Cardiac fibroblast (primary cell): ENCODE results near the gene LATS2.

ENCODE experiments used
- DNase-seq, 2 donors: peaks; one replicate each; pipeline versions ENCODE4 v3.0.0 to v3.0.0-alpha.2; 2010; ENCODE audit warnings: low read depth in 2 of 2
- H3K4me3 ChIP-seq, 2 donors: replicated peaks in 1 of 2; 1 replicate in 1 of 2; 2 replicates in 1 of 2; pipeline ENCODE4 v1.5.1; 2011; ENCODE audit warnings: low read depth in 2 of 2, low read length in 2 of 2, mild to moderate bottlenecking in 2 of 2, moderate library complexity in 1 of 2
- TF ChIP-seq, protein P1 (sequence below): IDR thresholded peaks from one replicate; pipeline ENCODE4 v1.5.1; 2011; ENCODE audit warnings: low read depth, mild to moderate bottlenecking, low read length, inconsistent platforms

The LATS2 gene

DNA sequence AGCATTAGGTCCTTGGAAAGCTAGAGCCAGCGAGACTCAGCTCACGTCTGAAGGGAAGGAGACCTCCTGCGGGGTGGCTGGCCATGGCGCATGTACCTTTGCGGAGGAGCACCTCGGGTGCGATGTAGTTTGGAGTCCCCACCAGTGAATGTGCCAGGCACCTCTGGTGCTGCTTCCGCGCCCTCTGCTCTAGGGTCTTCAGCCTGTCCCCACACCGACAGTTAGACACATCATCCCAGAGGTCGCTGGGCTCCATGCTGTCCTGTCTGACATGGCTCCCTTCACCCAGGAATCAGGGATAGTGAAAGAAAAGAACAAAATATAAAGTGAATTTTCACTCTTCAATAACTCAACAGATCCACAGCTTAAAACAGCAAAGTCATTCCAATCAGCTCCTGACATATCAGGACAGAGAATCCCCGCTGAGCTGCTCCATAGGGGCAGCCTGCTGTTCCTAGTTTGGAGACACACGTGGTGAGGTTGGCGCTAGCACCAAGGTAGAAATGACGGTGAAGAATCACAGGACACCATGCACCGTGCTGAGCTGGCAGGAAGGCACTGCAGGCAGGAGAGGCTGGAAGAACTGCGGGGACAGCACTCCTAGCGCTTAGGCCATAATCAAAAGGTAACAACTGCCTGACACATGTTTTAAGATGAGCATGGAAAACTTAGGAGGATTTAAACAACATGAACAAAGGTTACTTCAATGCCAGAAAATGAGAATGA lies 79.9 kb downstream of the LATS2 start:
- H3K4me3 ChIP-seq, result no peak overlapping the region
- TF ChIP-seq, protein P1, sequence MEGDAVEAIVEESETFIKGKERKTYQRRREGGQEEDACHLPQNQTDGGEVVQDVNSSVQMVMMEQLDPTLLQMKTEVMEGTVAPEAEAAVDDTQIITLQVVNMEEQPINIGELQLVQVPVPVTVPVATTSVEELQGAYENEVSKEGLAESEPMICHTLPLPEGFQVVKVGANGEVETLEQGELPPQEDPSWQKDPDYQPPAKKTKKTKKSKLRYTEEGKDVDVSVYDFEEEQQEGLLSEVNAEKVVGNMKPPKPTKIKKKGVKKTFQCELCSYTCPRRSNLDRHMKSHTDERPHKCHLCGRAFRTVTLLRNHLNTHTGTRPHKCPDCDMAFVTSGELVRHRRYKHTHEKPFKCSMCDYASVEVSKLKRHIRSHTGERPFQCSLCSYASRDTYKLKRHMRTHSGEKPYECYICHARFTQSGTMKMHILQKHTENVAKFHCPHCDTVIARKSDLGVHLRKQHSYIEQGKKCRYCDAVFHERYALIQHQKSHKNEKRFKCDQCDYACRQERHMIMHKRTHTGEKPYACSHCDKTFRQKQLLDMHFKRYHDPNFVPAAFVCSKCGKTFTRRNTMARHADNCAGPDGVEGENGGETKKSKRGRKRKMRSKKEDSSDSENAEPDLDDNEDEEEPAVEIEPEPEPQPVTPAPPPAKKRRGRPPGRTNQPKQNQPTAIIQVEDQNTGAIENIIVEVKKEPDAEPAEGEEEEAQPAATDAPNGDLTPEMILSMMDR, result no peak
- no peak for DNase-seq

- no peak for DNase-seq
- TF ChIP-seq, protein P1, result no peak
These were observed 80.5 kb downstream of the LATS2 start for GRCh38 chr13:20980899-20981298.

GRCh38 chr13:20980430-20980829 lies 81.0 kb downstream of the LATS2 start:
- DNase-seq, result no peak
- TF ChIP-seq, protein P1, result no peak

More at GRCh38 chr13:20980899-20981298, 80.5 kb downstream of the LATS2 start:
- H3K4me3 ChIP-seq, result no peak overlapping the region

DNA sequence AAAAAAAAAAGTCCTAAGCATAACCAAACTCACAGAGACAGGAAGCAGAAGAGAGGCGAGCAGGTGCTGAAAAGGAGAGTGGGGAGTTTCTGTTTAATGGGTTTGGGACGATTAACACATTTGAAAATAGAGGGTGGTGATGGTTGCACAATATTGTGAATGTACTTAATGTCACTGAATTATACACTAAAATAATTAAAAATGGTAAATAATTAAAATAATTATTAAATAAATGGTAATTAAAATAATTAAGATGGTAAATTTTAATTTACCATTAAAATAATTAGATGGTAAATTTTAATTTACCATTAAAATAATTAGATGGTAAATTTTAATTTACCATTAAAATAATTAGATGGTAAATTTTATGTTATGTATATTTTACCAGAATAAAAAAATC lies 84.0 kb downstream of the LATS2 start:
- TF ChIP-seq, protein P1, result no peak
- H3K4me3 ChIP-seq, result no peak overlapping the region
- no peak for DNase-seq

More at GRCh38 chr13:20980430-20980829, 81.0 kb downstream of the LATS2 start:
- no peak overlapping the region for H3K4me3 ChIP-seq

DNA sequence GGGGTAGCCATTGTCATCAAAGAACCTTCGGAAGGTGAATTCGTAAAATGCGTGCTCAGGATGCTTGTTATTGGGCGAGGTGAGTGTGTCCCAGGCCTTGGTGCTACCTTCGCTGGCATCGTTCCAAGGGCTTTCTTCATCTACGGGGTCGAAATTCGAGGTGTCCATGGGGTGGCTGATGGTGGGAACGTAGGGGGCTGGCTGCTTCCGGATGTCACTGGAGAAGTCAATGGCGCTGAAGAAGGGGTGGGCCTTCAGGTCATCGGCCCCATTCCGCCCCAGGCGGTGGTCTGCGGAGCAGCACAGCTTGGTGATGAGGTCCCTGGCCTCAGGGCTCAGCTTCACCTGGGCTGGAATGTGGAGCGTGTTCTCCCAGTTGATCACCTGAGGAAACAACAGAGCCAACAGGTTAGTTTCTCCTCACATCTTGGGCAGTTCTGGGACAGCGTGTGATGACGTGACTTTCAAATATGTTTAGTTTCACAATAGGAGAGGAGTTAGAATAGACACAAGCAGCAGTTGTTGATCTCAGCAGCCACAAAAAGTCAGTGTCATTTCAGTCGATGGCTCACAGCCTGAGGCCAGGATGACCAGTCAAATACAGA lies 86.3 kb downstream of the LATS2 start:
- no peak for DNase-seq
- TF ChIP-seq, protein P1, result no peak
- no peak overlapping the region for H3K4me3 ChIP-seq

GRCh38 chr13:20973886-20974425 lies 87.4 kb downstream of the LATS2 start:
- H3K4me3 ChIP-seq, result no peak overlapping the region
- DNase-seq, result no peak
- TF ChIP-seq, protein P1, result no peak
